Transverse colon (tissue), 4 donors: ENCODE measurements around the gene HELZ. TPM values are rescaled to one million over a fixed set of nuclear protein-coding genes. Genes with fewer than 3 reads are reported as not detected.

Experiments used
- DNase-seq: peaks from one replicate; pipeline ENCODE4 v3.0.0-alpha.2; 2019
- H3K27ac ChIP-seq, 4 donors: fragments of 200-600 bp; sonication (generic); 2 replicates each; pipeline ENCODE4 v1.5.1; 2016 to 2018; ENCODE audit warnings: inconsistent platforms in 4 of 4
- H3K27me3 ChIP-seq: fragments of 200-600 bp; sonication (generic); 2 replicates; pipeline ENCODE4 v1.5.1; 2017; ENCODE audit warnings: inconsistent platforms
- H3K36me3 ChIP-seq, 4 donors: fragments of 200-600 bp; sonication (generic); 2 replicates each; pipeline ENCODE4 v1.5.1; 2017 to 2019; ENCODE audit warnings: inconsistent platforms in 4 of 4
- H3K4me1 ChIP-seq, 4 donors: fragments of 200-600 bp; sonication (generic); 2 replicates each; pipeline ENCODE4 v1.5.1; 2017 to 2020; ENCODE audit warnings: inconsistent platforms in 4 of 4
- H3K4me3 ChIP-seq, 4 donors: fragments of 200-600 bp; sonication (generic); 1 replicate in 1 of 4; 2 replicates in 3 of 4; pipeline versions ENCODE4 v1.5.1 to v1.6.1; 2017 to 2019; ENCODE audit warnings: inconsistent platforms in 4 of 4
- H3K9me3 ChIP-seq, 2 donors: fragments of 200-600 bp; sonication (generic); 2 replicates each; pipeline ENCODE4 v1.5.1; 2017 to 2019; ENCODE audit warnings: inconsistent platforms in 2 of 2
- EP300 ChIP-seq: sonication (generic); formaldehyde crosslinking; IDR thresholded peaks from one replicate; pipeline ENCODE4 v1.6.1; 2017; ENCODE audit warnings: antibody characterized with exemption, low read depth
- POLR2A ChIP-seq: fragments of 450-650 bp; IDR thresholded peaks from one replicate; pipeline ENCODE4 v1.6.1; 2016; ENCODE audit warnings: antibody characterized with exemption, mild to moderate bottlenecking, moderate library complexity
- POLR2AphosphoS5 ChIP-seq, 3 donors: sonication (generic); formaldehyde crosslinking; IDR thresholded peaks; one replicate each; pipeline ENCODE4 v1.6.1; 2016; ENCODE audit warnings: antibody characterized with exemption in 3 of 3
- WGBS, 2 donors: methylation state at CpG; one replicate each; pipeline ENCODE4 v1.1.5; 2018; ENCODE audit warnings: low coverage in 1 of 2; 5-methylcytosine and 5-hydroxymethylcytosine counted together
- in situ Hi-C, 4 donors: fragments of 200-750 bp; cut with MboI; loops; one replicate each; pipeline versions ENCODE4 v1.15.0 to v1.15.1; 2017; ENCODE audit warnings: low sequenced_read_pairs in 3 of 4, low pct_ligation_motif_present in 1 of 4, low pct_unique_long_range_greater_than_20kb in 1 of 4
- intact Hi-C: fragments of 100-400 bp; cut with DNase I; formaldehyde crosslinking; loops from one replicate; pipeline ENCODE4 v1.15.1; 2023; ENCODE audit warnings: low total_unique reads
- total RNA-seq, 4 donors: library from RNA; depleted of rRNA; stranded (reverse); fragments of >200 nt; gene quantifications; one replicate each; pipeline ENCODE4 v1.1.0, GENCODE V29; 2016
- TF ChIP-seq, protein P1 (sequence below), 5 experiments: fragments of 200-600 bp in 3 of 5; fragments of 450-650 bp in 2 of 5; sonication (generic) in 3 of 5; IDR thresholded peaks; 1 replicate in 2 of 5; 2 replicates in 3 of 5; pipeline ENCODE4 v1.5.1; 2016 to 2017; ENCODE audit warnings: antibody characterized with exemption in 5 of 5, inconsistent platforms in 3 of 5, mild to moderate bottlenecking in 2 of 5, moderate library complexity in 1 of 5

Gene HELZ
- total RNA-seq, 4 donors from 2014 or later = 31.8 to 126 (median 56.0) TPM

DNA sequence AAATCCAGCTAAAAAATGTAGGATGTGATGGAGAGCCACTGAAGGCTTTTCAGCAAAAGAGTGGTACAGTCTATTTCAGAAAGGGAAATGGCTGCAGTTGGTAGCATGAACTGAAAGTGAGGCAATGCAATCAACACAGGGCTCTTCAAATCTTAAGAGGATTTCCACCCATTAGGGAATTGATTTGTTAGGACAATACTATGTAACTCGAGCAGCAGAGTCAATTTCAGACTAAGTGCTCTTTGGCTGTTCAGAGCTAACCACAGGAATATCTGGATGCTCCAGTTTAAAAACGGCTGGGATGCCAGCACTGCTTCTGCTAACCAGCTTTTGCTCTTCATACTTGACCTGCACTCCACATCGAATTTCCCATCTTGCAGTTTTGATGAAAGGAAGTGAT lies 176.0 kb downstream of the HELZ start:
- peaks cover 0 to 5% (median 0%) of the 10 kb centered on the region in 4 donors for H3K4me1 ChIP-seq
- intact Hi-C loops = no loop called here
- 63 to 92% methylated on average over 2 to 3 of the region's 3 CpGs for WGBS, 2 donors

DNA sequence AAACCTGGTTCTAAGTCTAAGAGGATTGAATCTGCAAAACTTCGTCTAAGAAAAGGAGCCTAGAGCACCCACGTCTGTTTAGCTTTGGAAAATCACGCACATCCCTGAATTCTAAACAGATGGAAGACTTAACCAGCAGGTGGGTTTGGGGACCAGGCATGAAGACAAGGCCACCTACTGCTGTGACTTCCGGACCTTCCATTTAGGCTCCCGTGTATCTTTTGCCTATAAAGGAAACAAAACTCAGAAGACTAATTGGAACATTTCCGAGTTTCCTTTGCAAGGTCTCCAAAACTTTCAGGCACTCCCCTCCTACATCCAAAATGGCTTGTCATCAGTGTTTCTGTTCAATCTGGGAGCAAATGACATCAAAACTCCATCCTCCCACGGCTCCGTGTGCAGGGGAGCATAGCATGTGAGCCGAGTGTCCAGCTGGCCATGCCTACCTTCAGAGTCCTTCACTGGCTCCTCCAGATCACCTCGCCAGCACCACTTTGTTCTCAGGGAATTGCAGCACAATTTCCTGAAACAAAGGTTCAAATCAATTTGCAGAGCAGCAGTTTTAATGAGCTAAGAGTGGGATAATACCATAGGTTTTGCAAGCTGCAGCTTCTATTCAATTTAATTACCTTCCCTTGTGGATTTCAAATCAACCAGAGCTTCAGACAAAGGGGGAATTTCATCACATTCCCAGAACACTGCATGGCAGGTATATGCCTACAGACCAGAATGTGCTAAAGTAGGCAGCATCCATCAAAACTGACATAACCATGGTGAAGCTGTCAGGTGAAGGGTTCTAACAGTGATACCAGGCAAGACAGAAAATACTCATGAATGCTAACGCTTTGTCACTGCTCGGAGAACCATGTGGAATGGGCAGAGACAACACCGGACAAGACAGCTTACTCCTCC lies 177.2 kb downstream of the HELZ start:
- H3K4me3 ChIP-seq = no peak overlapping the region
- peaks cover 0 to 5% (median 0%) of the 10 kb centered on the region in 4 donors for H3K4me1 ChIP-seq
- H3K27ac ChIP-seq = no peak overlapping the region
- intact Hi-C loops (no loop called here), in situ Hi-C loops (no loop called here)
- peaks cover 0 to 3% (median 0%) of the 10 kb centered on the region in 4 donors for H3K36me3 ChIP-seq
- no peak for TF ChIP-seq EP300
- TF ChIP-seq POLR2AphosphoS5 (IDR thresholded peaks at IDR 0.05) = no peak
- TF ChIP-seq POLR2A = no peak
- TF ChIP-seq, protein P1, sequence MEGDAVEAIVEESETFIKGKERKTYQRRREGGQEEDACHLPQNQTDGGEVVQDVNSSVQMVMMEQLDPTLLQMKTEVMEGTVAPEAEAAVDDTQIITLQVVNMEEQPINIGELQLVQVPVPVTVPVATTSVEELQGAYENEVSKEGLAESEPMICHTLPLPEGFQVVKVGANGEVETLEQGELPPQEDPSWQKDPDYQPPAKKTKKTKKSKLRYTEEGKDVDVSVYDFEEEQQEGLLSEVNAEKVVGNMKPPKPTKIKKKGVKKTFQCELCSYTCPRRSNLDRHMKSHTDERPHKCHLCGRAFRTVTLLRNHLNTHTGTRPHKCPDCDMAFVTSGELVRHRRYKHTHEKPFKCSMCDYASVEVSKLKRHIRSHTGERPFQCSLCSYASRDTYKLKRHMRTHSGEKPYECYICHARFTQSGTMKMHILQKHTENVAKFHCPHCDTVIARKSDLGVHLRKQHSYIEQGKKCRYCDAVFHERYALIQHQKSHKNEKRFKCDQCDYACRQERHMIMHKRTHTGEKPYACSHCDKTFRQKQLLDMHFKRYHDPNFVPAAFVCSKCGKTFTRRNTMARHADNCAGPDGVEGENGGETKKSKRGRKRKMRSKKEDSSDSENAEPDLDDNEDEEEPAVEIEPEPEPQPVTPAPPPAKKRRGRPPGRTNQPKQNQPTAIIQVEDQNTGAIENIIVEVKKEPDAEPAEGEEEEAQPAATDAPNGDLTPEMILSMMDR (IDR thresholded peaks at IDR 0.05) = no peak
- 70 to 89% methylated on average over 4 to 13 of the region's 13 CpGs for WGBS, 2 donors
- H3K27me3 ChIP-seq = no peaks in the 10 kb centered on the region
- DNase-seq = no peak
- H3K9me3 ChIP-seq = no peaks in the 10 kb centered on the region

More for the DNA sequence above, 176.0 kb downstream of the HELZ start:
- no peaks in the 10 kb centered on the region for H3K9me3 ChIP-seq
- H3K27me3 ChIP-seq = no peaks in the 10 kb centered on the region
- peaks cover 0 to 3% (median 0%) of the 10 kb centered on the region in 4 donors for H3K36me3 ChIP-seq
- in situ Hi-C loops = no loop called here
- H3K4me3 ChIP-seq = no peak overlapping the region
- H3K27ac ChIP-seq = no peak overlapping the region
- no peak for DNase-seq
- TF ChIP-seq POLR2AphosphoS5 (IDR thresholded peaks at IDR 0.05) = no peak
- no peak for TF ChIP-seq EP300
- no peak for TF ChIP-seq POLR2A
- TF ChIP-seq, protein P1 (IDR thresholded peaks at IDR 0.05) = no peak

- H3K4me3 ChIP-seq = no peak overlapping the region
- 26 to 50% methylated on average over 1 to 2 of the region's 2 CpGs for WGBS, 2 donors
- peaks cover 0 to 5% (median 0%) of the 10 kb centered on the region in 4 donors for H3K4me1 ChIP-seq
- TF ChIP-seq POLR2AphosphoS5 (IDR thresholded peaks at IDR 0.05) (no peak), POLR2A (no peak), EP300 (no peak)
- TF ChIP-seq, protein P1 (IDR thresholded peaks at IDR 0.05) = no peak
- intact Hi-C loops (no loop called here), in situ Hi-C loops (no loop called here)
- H3K9me3 ChIP-seq = no peaks in the 10 kb centered on the region
- DNase-seq = no peak
- no peak overlapping the region for H3K27ac ChIP-seq
- H3K36me3 ChIP-seq = no peaks in the 10 kb centered on the region
- H3K27me3 ChIP-seq = no peaks in the 10 kb centered on the region
Observed at GRCh38 chr17:67066717-67067116, 178.3 kb downstream of the HELZ start.

DNA sequence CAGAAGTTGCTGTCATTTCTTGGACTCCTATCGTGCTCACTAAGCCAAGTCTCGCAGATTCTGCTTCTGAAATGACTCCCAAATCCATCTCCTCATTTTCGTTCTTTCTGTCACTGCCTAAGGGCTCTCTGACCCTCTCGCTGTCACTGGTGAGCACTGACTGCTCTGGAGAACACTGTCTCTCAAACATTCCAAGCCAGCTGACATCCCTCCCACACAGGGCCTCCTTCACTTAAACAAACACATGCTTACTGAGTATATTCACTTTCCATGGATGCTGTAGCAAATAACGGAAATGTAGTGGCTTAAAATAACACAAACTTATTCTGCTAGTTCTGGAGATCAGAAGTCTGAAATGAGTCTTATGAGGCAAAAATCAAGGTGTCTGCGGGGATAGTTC lies 181.9 kb downstream of the HELZ start:
- Histone ChIP-seq H3K27me3 (no peaks in the 10 kb centered on the region), H3K4me3 (no peak overlapping the region), H3K36me3 (no peaks in the 10 kb centered on the region), H3K27ac (no peak overlapping the region), H3K4me1 (no peaks in the 10 kb centered on the region), H3K9me3 (no peaks in the 10 kb centered on the region)
- DNase-seq = no peak
- no peak for TF ChIP-seq POLR2A
- intact Hi-C loops (no loop called here), in situ Hi-C loops (no loop called here)
- 59 to 80% methylated on average over 3 to 6 of the region's 6 CpGs for WGBS, 2 donors
